ENCODE measurements around the gene ALOX15B. TPM values are rescaled to one million over a fixed set of nuclear protein-coding genes. Genes with fewer than 3 reads are reported as not detected.
A peak's percentile ranks its signal among the peaks of the same experiment; 100 is the strongest.
"Not testable (repeated sequence)": the region's sequence is repeated elsewhere in the genome, so short reads cannot be mapped to it uniquely, and the experiment has no call there.

The ALOX15B gene
- total RNA-seq, 1 donor from 2014 or later = not detected

DNA sequence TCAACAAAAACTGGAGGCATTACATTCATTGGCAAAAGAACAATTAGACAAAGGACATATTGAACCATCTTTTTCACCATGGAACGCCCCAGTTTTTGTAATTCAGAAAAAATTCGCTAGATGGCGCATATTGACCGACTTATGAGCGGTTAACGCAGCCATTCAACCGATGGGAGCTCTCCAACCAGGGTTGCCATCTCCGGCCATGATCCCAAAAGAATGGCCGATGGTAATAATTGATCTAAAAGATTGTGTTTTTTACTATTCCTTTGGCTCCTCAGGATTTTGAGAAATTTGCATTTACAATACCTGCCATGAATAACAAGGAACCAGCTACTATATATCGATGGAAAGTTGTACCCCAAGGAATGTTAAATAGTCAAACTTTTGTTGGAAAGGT is 21.4 kb downstream of the ALOX15B start:
- Mint-ChIP-seq H3K4me1 (ENCODE audit: low read depth, unreplicated experiment) (peaks cover 11% of the 10 kb centered on the region), H3K27me3 (ENCODE audit: low read depth, unreplicated experiment) (peaks cover 61% of the 10 kb centered on the region), H3K27ac (ENCODE audit: unreplicated experiment) (no peak overlapping the region), H3K9me3 (ENCODE audit: unreplicated experiment) (no peaks in the 10 kb centered on the region), H3K4me3 (ENCODE audit: unreplicated experiment) (no peak overlapping the region), H3K36me3 (ENCODE audit: low read depth, unreplicated experiment) (no peaks in the 10 kb centered on the region)
- Histone ChIP-seq H3K4me1 (ENCODE audit: insufficient read depth, low read length) (peaks cover 9% of the 10 kb centered on the region), H3K4me2 (ENCODE audit: low read length) (no peak overlapping the region), H3K4me3 (ENCODE audit: insufficient read depth, low read depth, low read length) (no peak overlapping the region), H4K20me1 (ENCODE audit: insufficient read depth, low read length) (no peaks in the 10 kb centered on the region), H3K9ac (ENCODE audit: low read length) (no peak overlapping the region), H3K36me3 (ENCODE audit: insufficient read depth, low read length) (no peaks in the 10 kb centered on the region), H3K9me3 (ENCODE audit: insufficient read depth, low read depth, low read length) (no peaks in the 10 kb centered on the region), H3K27me3 (ENCODE audit: insufficient read depth, low read length) (peaks cover 62% of the 10 kb centered on the region), H2AFZ (ENCODE audit: low read depth, low read length) (no peak overlapping the region), H3K79me2 (ENCODE audit: insufficient read depth, low read length) (no peaks in the 10 kb centered on the region), H3K27ac (ENCODE audit: low read depth, low read length) (no peak overlapping the region)
- TF ChIP-seq EZH2 (IDR thresholded peaks at IDR 0.05; ENCODE audit: insufficient read depth, low read length) = no peak
- TF ChIP-seq, protein P1, sequence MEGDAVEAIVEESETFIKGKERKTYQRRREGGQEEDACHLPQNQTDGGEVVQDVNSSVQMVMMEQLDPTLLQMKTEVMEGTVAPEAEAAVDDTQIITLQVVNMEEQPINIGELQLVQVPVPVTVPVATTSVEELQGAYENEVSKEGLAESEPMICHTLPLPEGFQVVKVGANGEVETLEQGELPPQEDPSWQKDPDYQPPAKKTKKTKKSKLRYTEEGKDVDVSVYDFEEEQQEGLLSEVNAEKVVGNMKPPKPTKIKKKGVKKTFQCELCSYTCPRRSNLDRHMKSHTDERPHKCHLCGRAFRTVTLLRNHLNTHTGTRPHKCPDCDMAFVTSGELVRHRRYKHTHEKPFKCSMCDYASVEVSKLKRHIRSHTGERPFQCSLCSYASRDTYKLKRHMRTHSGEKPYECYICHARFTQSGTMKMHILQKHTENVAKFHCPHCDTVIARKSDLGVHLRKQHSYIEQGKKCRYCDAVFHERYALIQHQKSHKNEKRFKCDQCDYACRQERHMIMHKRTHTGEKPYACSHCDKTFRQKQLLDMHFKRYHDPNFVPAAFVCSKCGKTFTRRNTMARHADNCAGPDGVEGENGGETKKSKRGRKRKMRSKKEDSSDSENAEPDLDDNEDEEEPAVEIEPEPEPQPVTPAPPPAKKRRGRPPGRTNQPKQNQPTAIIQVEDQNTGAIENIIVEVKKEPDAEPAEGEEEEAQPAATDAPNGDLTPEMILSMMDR (IDR thresholded peaks at IDR 0.05; ENCODE audit: insufficient read depth, low read depth, low read length) = peak; percentile 74
- FAIRE-seq = peak; percentile 45
- DNase-seq (ENCODE audit: low read depth) = peak; percentile 25

DNA sequence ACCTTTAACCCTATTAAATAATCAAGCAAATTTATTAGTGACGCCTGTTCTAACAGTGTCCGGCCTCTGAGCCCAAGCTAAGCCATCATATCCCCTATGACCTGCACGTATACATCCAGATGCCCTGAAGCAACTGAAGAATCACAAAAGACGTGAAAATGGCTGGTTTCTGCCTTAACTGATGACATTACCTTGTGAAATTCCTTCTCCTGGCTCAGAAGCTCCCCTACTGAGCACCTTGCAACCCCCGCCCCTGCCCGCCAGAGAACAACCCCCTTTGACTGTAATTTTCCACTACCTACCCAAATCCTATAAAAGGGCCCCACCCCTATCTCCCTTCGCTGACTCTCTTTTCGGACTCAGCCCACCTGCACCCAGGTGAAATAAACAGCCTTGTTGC is 23.0 kb downstream of the ALOX15B start:
- not testable (repeated sequence) for H2AFZ ChIP-seq (ENCODE audit: low read depth, low read length); H3K9ac ChIP-seq (ENCODE audit: low read length); H3K36me3 ChIP-seq (ENCODE audit: insufficient read depth, low read length); H3K4me2 ChIP-seq (ENCODE audit: low read length); H3K4me1 ChIP-seq (ENCODE audit: insufficient read depth, low read length); H3K4me1 Mint-ChIP-seq (ENCODE audit: low read depth, unreplicated experiment); H3K9me3 ChIP-seq (ENCODE audit: insufficient read depth, low read depth, low read length); H3K79me2 ChIP-seq (ENCODE audit: insufficient read depth, low read length); H3K9me3 Mint-ChIP-seq (ENCODE audit: unreplicated experiment); H4K20me1 ChIP-seq (ENCODE audit: insufficient read depth, low read length); DNase-seq (ENCODE audit: low read depth); H3K4me3 ChIP-seq (ENCODE audit: insufficient read depth, low read depth, low read length); FAIRE-seq; H3K4me3 Mint-ChIP-seq (ENCODE audit: unreplicated experiment); H3K36me3 Mint-ChIP-seq (ENCODE audit: low read depth, unreplicated experiment); H3K27ac ChIP-seq (ENCODE audit: low read depth, low read length)
- Mint-ChIP-seq H3K27me3 (ENCODE audit: low read depth, unreplicated experiment) (peaks cover 74% of the 10 kb centered on the region), H3K27ac (ENCODE audit: unreplicated experiment) (peak overlapping the region; percentile 26)
- H3K27me3 ChIP-seq (ENCODE audit: insufficient read depth, low read length) = peaks cover 67% of the 10 kb centered on the region

- TF ChIP-seq, protein P1 (IDR thresholded peaks at IDR 0.05; ENCODE audit: insufficient read depth, low read depth, low read length) = no peak
- peak; percentile 64 for TF ChIP-seq EZH2 (IDR thresholded peaks at IDR 0.05; ENCODE audit: insufficient read depth, low read length)
- H3K27me3 ChIP-seq (ENCODE audit: insufficient read depth, low read length) = peaks cover 68% of the 10 kb centered on the region
- H3K4me3 Mint-ChIP-seq (ENCODE audit: unreplicated experiment) = no peak overlapping the region
Measured at GRCh38 chr17:8062435-8062806, 23.6 kb downstream of the ALOX15B start.

More at GRCh38 chr17:8062435-8062806, 23.6 kb downstream of the ALOX15B start:
- Histone ChIP-seq H2AFZ (ENCODE audit: low read depth, low read length) (no peak overlapping the region), H4K20me1 (ENCODE audit: insufficient read depth, low read length) (no peaks in the 10 kb centered on the region), H3K9me3 (ENCODE audit: insufficient read depth, low read depth, low read length) (no peaks in the 10 kb centered on the region), H3K4me2 (ENCODE audit: low read length) (peak overlapping the region; percentile 42), H3K27ac (ENCODE audit: low read depth, low read length) (no peak overlapping the region), H3K4me3 (ENCODE audit: insufficient read depth, low read depth, low read length) (no peak overlapping the region), H3K36me3 (ENCODE audit: insufficient read depth, low read length) (no peaks in the 10 kb centered on the region), H3K4me1 (ENCODE audit: insufficient read depth, low read length) (no peaks in the 10 kb centered on the region), H3K79me2 (ENCODE audit: insufficient read depth, low read length) (no peaks in the 10 kb centered on the region), H3K9ac (ENCODE audit: low read length) (no peak overlapping the region)
- Mint-ChIP-seq H3K27me3 (ENCODE audit: low read depth, unreplicated experiment) (peaks cover 76% of the 10 kb centered on the region), H3K36me3 (ENCODE audit: low read depth, unreplicated experiment) (no peaks in the 10 kb centered on the region), H3K9me3 (ENCODE audit: unreplicated experiment) (no peaks in the 10 kb centered on the region), H3K4me1 (ENCODE audit: low read depth, unreplicated experiment) (peaks cover 4% of the 10 kb centered on the region), H3K27ac (ENCODE audit: unreplicated experiment) (no peak overlapping the region)
- FAIRE-seq (no peak), DNase-seq (ENCODE audit: low read depth) (peak; percentile 29)

All from astrocyte (in vitro differentiated cells and primary cell).